SH-SY5Y (cell line): ENCODE results near the gene CNTN4.

Source experiments
- GATA2 ChIP-seq: IDR thresholded peaks from 2 replicates; pipeline ENCODE4 v1.6.1; 2011; ENCODE audit warnings: mild to moderate bottlenecking, low read depth, low read length
- GATA3 ChIP-seq: IDR thresholded peaks from 2 replicates; pipeline ENCODE4 v1.6.1; 2011; ENCODE audit warnings: low read depth, mild to moderate bottlenecking, low read length, moderate library complexity

DNA sequence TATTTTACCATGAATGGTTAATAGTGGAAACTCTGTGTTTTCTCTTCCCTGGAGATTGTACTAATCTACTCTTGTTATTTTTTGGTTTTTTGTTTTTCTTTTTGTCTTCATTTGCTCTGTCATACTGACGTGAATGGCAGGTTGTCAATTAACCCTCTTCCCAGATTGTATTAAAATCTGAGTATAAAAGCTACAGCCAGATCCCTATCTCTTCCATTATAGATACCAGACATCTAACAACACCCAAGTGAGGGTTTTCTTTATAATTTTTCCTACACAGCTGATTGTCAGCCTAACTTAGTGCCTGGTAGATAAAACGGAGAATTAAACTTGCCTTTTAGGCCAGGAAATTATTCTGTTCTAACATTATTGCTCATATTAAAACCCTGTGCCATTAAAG lies 848.9 kb downstream of the CNTN4 start:
- TF ChIP-seq GATA2, result peak; percentile 62; the same call in 1 of the 2 replicates
- peak; percentile 84 for TF ChIP-seq GATA3
